HG03045 (cell line): ENCODE measurements around the gene NR1H4.
"Not testable (repeated sequence)": the region's sequence is repeated elsewhere in the genome, so short reads cannot be mapped to it uniquely, and the experiment has no call there.

ENCODE experiments used
- ATAC-seq: cut with Tn5 transposase; IDR thresholded peaks from one replicate; pipeline ENCODE4 v1.9.1; 2021; ENCODE audit warnings: mild to moderate bottlenecking, moderate library complexity; ENCODE audit not compliant: unreplicated experiment

The NR1H4 gene

GRCh38 chr12:100472325-100472724 is 1.3 kb upstream of the NR1H4 start:
- no peak for ATAC-seq

- no peak for ATAC-seq
These were observed 483 bp upstream of the NR1H4 start for GRCh38 chr12:100473050-100473715.

GRCh38 chr12:100474617-100475016 is 951 bp downstream of the NR1H4 start:
- no peak for ATAC-seq

DNA sequence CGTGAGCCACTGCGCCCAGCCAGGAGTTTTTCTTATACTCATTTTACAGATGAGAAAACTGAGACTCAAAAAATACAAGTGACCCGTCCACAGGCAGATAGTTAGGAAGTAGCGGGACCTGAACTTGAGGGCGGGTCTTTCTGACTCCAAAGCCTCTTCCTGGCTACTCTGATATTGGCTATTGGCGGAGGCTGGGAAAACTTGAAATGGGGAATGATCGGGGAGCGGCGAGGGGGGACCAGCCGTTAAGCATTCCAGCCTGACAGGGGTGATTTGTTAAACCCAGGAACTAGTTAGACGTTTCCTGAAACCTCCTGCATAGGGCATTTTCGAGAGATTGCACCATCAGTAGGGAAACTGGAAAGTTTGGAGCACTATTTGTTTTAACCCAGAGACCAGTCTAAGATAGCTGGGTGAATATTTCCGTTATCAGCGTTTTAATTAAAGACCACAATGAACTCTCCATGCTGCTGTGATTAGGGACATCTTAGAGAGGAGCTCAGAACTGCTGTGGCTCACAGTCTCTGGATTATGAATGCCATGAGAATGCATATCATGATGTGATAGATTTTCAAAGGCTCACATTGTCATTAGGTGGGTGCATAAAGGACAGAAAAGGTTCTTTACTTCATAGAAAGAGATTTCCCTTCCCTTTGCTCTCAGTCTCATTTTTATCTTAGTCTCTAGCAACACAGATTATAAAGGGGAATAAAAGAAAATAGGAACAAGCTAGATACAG is 2.5 kb downstream of the NR1H4 start:
- no peak for ATAC-seq

DNA sequence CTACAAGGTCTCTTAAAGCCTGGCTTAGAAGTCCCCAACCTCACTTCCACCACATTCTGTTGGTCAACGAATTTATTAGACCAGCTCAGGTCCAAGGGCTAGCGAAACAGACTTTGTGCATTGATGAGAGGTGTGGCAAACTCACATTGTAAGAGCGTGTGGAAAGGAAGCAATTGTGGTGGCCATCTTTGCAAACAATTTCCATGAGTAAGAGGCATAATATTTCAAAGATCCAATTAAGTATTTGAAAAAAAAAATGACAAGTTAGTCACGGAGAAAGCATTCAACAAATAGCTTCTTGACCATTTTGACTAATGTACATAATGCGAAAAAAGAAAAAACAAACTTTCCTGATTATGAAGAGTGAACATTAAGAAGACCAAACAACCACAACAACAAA is 7.4 kb downstream of the NR1H4 start:
- no peak for ATAC-seq

GRCh38 chr12:100484183-100484886 is 10.7 kb downstream of the NR1H4 start:
- no peak for ATAC-seq

- no peak for ATAC-seq
These were observed 11.3 kb downstream of the NR1H4 start for GRCh38 chr12:100484891-100485471.

GRCh38 chr12:100485983-100486382 is 12.3 kb downstream of the NR1H4 start:
- no peak for ATAC-seq

DNA sequence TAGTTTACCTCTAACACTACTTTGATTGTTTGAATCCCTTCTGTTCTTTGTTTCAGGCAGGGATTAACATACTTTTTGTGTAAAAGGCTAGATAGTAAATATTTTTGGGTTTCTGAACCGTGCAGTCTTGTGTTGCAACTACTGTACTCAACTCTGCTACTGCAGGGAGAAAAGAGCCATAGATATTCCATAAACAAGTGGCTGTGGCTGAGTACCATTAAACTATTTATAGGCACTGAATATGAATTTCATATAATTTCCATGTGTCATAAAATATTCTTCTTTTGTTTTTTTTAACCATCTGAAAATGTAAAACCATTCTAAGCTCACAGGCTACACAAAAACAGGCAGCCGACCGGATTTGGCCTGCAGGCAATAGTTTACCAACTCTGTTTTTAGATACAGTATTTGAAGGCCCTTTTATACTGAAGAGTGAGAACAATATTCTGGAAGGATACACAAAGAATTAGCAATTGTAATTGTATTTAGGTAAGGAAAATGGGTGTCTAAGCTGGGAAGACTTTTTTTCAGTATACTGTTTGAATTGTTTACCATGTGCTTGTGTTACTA is 15.7 kb downstream of the NR1H4 start:
- no peak for ATAC-seq

DNA sequence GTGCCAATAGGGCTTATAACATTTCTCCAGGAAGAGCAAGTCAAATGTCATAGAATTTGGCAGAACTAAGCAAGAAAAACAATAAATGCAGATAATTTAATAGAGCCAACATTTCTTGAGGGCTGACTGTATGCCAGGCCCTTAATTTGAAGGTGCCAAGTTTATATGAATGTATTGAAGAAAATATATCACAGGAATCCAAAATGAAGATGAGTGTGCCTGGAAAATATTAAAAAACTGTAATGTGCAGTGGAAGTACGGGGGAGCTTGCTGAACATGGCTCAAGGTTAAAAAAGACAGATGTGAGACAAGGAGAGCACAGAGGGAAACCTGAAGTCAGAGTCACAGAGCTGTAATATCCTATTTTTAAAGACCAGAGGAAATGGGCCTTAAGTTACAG is 16.4 kb downstream of the NR1H4 start:
- no peak for ATAC-seq

GRCh38 chr12:100491104-100491503 is 17.4 kb downstream of the NR1H4 start:
- ATAC-seq, result no peak

GRCh38 chr12:100493396-100494012 is 19.8 kb downstream of the NR1H4 start:
- no peak for ATAC-seq

DNA sequence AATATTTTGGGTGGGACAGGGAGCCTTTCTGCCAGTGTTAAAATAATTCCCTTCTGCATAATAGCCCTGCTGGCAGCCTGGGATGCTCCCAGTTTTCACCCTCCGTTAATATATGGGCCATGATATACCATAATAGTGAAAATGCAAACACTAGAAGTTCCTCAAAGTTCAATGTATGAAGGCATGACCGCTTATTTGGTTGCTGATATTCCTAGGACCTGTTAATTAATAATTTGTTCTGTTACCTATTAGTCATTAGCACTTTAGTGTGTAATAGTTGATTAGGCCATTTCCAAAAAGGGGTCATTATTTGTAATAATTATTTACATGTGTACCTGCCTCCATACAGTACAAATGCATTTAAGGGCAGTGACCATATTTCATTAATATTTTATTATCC is 20.4 kb downstream of the NR1H4 start:
- ATAC-seq, result no peak

DNA sequence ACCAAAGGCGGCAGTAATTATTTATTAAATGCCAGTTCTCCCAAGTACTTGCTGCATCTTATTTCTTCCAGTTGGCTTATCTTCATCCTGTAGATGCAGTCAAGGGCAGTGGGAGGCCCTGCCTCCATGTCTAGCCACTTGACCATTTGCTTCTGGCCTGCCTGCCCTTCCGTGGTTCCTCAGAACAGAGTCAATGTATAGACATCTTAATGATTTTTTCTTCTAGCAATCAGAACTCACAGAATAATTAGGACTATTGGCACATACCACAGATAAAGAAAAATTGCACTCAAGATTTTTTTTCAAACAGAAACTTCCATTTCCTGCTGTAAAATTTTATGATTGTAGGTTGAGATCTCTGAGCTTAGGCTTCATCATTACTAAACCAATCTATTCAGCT is 20.9 kb downstream of the NR1H4 start:
- ATAC-seq, result no peak

GRCh38 chr12:100497105-100497795 is 23.6 kb downstream of the NR1H4 start:
- no peak for ATAC-seq

- ATAC-seq, result no peak
These were observed 24.5 kb downstream of the NR1H4 start for GRCh38 chr12:100498141-100498540.

DNA sequence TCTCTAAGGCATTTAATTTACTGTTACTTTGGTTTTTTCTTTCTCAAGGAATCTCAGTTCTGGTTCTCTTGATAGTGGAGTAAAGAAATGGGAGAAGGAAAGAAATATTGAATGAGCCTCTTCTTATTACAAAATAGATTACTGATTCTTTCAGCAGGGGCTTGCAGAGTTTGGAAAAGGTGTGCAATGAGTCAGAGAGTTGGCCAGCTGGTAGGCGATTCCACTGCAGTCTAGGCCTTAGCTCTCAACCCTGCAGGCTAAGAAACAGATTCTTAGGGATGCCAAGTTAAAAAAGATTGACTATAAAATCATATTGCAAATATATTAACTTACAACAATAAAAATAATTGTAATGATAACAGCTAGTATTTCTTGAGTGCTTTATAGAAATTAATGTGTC is 25.8 kb downstream of the NR1H4 start:
- no peak for ATAC-seq

DNA sequence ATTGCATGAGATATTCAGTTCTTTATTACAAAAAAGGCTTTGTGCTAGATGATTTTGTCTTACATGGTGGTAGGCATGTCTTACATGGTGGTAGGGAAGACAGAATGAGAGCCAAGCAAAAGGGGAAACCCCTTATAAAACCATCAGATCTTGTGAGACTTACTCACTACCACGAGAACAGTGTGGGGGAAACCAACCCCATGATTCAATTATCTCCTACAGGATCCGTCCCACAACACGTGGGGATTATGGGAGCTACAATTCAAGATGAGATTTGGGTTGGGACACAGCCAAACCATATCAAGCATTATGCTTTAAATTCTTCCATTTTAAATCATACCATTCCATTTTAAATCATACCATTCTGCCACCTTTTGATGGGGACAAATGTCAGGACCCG is 29.1 kb downstream of the NR1H4 start:
- not testable (repeated sequence) for ATAC-seq

DNA sequence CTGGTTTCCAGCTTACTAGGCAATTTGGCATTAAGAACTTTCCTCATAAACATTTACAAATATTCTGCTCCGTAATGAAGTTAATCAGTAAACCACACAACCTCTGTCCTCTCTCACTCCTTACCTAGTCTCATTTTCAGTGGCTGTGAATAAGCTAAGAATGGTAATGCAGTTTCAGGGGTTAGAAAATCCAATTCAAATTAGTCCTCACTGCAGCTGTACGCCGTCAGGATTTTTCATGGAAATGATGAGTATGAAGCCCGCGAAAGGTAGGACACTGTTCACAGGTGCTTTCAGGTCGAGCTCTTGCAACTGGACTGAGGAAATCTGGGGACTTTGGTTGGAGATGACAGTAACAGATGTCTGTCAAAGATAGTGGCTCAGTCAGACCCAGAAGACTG is 29.6 kb downstream of the NR1H4 start:
- no peak for ATAC-seq

GRCh38 chr12:100504804-100505203 is 31.1 kb downstream of the NR1H4 start:
- ATAC-seq, result no peak
